H9 (cell line): ENCODE results near the gene CKMT2. TPM values are rescaled to one million over a fixed set of nuclear protein-coding genes. Genes with fewer than 3 reads are reported as not detected.

Experiments
- DNase-seq: peaks from one replicate; pipeline ENCODE4 v3.0.0-alpha.2; 2017
- H2AFZ ChIP-seq: one replicate; pipeline ENCODE4 v1.6.1; 2013; ENCODE audit warnings: mild to moderate bottlenecking, low read length, control low read depth, moderate library complexity
- H2AK5ac ChIP-seq: 2 replicates; pipeline ENCODE4 v1.6.1; 2013; ENCODE audit warnings: low read length, control low read depth, mixed read lengths; ENCODE audit not compliant: insufficient read length
- H2BK120ac ChIP-seq: one replicate; pipeline ENCODE4 v1.6.1; 2013; ENCODE audit warnings: low read depth, mild to moderate bottlenecking, low read length, control low read depth, inconsistent platforms; ENCODE audit not compliant: poor library complexity, severe bottlenecking
- H2BK12ac ChIP-seq: 2 replicates; pipeline ENCODE4 v1.6.1; 2013; ENCODE audit warnings: low read length, control low read depth, mixed read lengths, low read depth; ENCODE audit not compliant: insufficient read length
- H2BK15ac ChIP-seq: 2 replicates; pipeline ENCODE4 v1.6.1; 2013; ENCODE audit warnings: low read depth, low read length, control low read depth
- H2BK20ac ChIP-seq: one replicate; pipeline ENCODE4 v1.6.1; 2013; ENCODE audit warnings: low read depth, mild to moderate bottlenecking, low read length, control low read depth, inconsistent platforms; ENCODE audit not compliant: poor library complexity, severe bottlenecking
- H2BK5ac ChIP-seq: 2 replicates; pipeline ENCODE4 v1.6.1; 2013; ENCODE audit warnings: low read length, control low read depth, mixed read lengths; ENCODE audit not compliant: insufficient read length
- H3K14ac ChIP-seq: 2 replicates; pipeline ENCODE4 v1.6.1; 2013; ENCODE audit warnings: low read length, control low read depth; ENCODE audit not compliant: insufficient read depth
- H3K18ac ChIP-seq: 2 replicates; pipeline ENCODE4 v1.6.1; 2013; ENCODE audit warnings: low read depth, mild to moderate bottlenecking, mixed read lengths, low read length, control low read depth; ENCODE audit not compliant: insufficient read length
- H3K23ac ChIP-seq: 2 replicates; pipeline ENCODE4 v1.6.1; 2013; ENCODE audit warnings: low read length, control low read depth, mixed read lengths, low read depth; ENCODE audit not compliant: insufficient read length
- H3K23me2 ChIP-seq: 2 replicates; pipeline ENCODE4 v1.6.1; 2013; ENCODE audit warnings: low read depth, mild to moderate bottlenecking, mixed read lengths, low read length, control low read depth; ENCODE audit not compliant: insufficient read length, poor library complexity, severe bottlenecking
- H3K27ac ChIP-seq: 2 replicates; pipeline ENCODE4 v1.5.1; 2013; ENCODE audit warnings: low read length, control low read depth, mixed read lengths, low read depth; ENCODE audit not compliant: insufficient read length
- H3K27me3 ChIP-seq: 2 replicates; pipeline ENCODE4 v1.6.1; 2013; ENCODE audit warnings: low read length, control low read depth, inconsistent platforms; ENCODE audit not compliant: insufficient read depth
- H3K4ac ChIP-seq: 2 replicates; pipeline ENCODE4 v1.6.1; 2013; ENCODE audit warnings: low read depth, mild to moderate bottlenecking, control low read depth, inconsistent platforms, low read length, moderate library complexity
- H3K4me1 ChIP-seq: 2 replicates; pipeline ENCODE4 v1.6.1; 2013; ENCODE audit warnings: low read length, control low read depth, inconsistent platforms; ENCODE audit not compliant: insufficient read depth
- H3K4me2 ChIP-seq: 2 replicates; pipeline ENCODE4 v1.6.1; 2013; ENCODE audit warnings: low read length, control low read depth, mixed read lengths; ENCODE audit not compliant: insufficient read length, insufficient read depth
- H3K56ac ChIP-seq: 2 replicates; pipeline ENCODE4 v1.6.1; 2013; ENCODE audit warnings: low read depth, mild to moderate bottlenecking, mixed read lengths, low read length, control low read depth; ENCODE audit not compliant: insufficient read length
- H3K79me1 ChIP-seq: 2 replicates; pipeline ENCODE4 v1.6.1; 2013; ENCODE audit warnings: low read depth, mild to moderate bottlenecking, moderate library complexity, low read length, control low read depth, inconsistent platforms; ENCODE audit not compliant: insufficient read depth, poor library complexity, severe bottlenecking
- H3K79me2 ChIP-seq: 2 replicates; pipeline ENCODE4 v1.6.1; 2013; ENCODE audit warnings: low read length, control low read depth, inconsistent platforms; ENCODE audit not compliant: insufficient read depth
- H3K9ac ChIP-seq: 2 replicates; pipeline ENCODE4 v1.6.1; 2013; ENCODE audit warnings: low read length, control low read depth, mixed read lengths; ENCODE audit not compliant: insufficient read length; ENCODE audit errors: extremely low read depth
- H3K9me3 ChIP-seq: one replicate; pipeline ENCODE4 v1.6.1; 2013; ENCODE audit warnings: low read depth, low read length, inconsistent platforms; ENCODE audit not compliant: control insufficient read depth
- H3T11ph ChIP-seq: one replicate; pipeline ENCODE4 v1.6.1; 2013; ENCODE audit warnings: mild to moderate bottlenecking, low read length, control low read depth, inconsistent platforms
- H4K20me1 ChIP-seq: one replicate; pipeline ENCODE4 v1.6.1; 2013; ENCODE audit not compliant: control insufficient read depth, insufficient read length, insufficient read depth
- H4K5ac ChIP-seq: 2 replicates; pipeline ENCODE4 v1.6.1; 2013; ENCODE audit warnings: low read depth, mild to moderate bottlenecking, mixed read lengths, low read length, control low read depth; ENCODE audit not compliant: insufficient read length
- H4K8ac ChIP-seq: replicated peaks from 2 replicates; pipeline ENCODE4 v1.6.1; 2013; ENCODE audit warnings: low read length, control low read depth, mixed read lengths, low read depth; ENCODE audit not compliant: insufficient read length
- H4K91ac ChIP-seq: 2 replicates; pipeline ENCODE4 v1.6.1; 2013; ENCODE audit warnings: low read depth, mild to moderate bottlenecking, moderate library complexity, mixed read lengths, low read length, control low read depth; ENCODE audit not compliant: insufficient read length
- H3K27ac Mint-ChIP-seq, 3 experiments: 2 replicates in 2 of 3; 3 replicates in 1 of 3; pipeline ENCODE4 v1.8.0; 2020 to 2021; ENCODE audit warnings: mixed read lengths in 3 of 3, mild to moderate bottlenecking in 1 of 3, moderate library complexity in 1 of 3
- H3K27me3 Mint-ChIP-seq: 2 replicates; pipeline ENCODE4 v1.8.0; 2021; ENCODE audit warnings: low read depth, mild to moderate bottlenecking, moderate library complexity, mixed read lengths
- H3K36me3 Mint-ChIP-seq, 3 experiments: 2 replicates in 2 of 3; 3 replicates in 1 of 3; pipeline ENCODE4 v1.8.0; 2020 to 2021; ENCODE audit warnings: low read depth in 3 of 3, mixed read lengths in 3 of 3; ENCODE audit not compliant: insufficient read depth in 1 of 3
- H3K4me1 Mint-ChIP-seq, 2 experiments: 2 replicates each; pipeline ENCODE4 v1.8.0; 2020; ENCODE audit warnings: mixed read lengths in 2 of 2
- H3K4me3 Mint-ChIP-seq, 2 experiments: 2 replicates in 1 of 2; 3 replicates in 1 of 2; pipeline ENCODE4 v1.8.0; 2020 to 2021; ENCODE audit warnings: mild to moderate bottlenecking in 2 of 2, mixed read lengths in 2 of 2, moderate library complexity in 1 of 2
- H3K9me3 Mint-ChIP-seq, 2 experiments: 2 replicates in 1 of 2; 3 replicates in 1 of 2; pipeline ENCODE4 v1.8.0; 2020; ENCODE audit warnings: mild to moderate bottlenecking in 2 of 2, mixed read lengths in 2 of 2, moderate library complexity in 1 of 2
- WGBS: extraction: QIAGEN DNeasy Blood & Tissue Kit; methylation state at CpG from one replicate; pipeline ENCODE4 v1.1.7; 2013; ENCODE audit warnings: missing lambda C conversion rate, low lambda C conversion rate, mixed read lengths; ENCODE audit not compliant: insufficient read length; ENCODE audit errors: extremely low coverage; 5-methylcytosine and 5-hydroxymethylcytosine counted together
- total RNA-seq: library from RNA; stranded (reverse); gene quantifications from 2 replicates; pipeline ENCODE4 v1.2.1, GENCODE V29; 2021
- TF ChIP-seq, protein P1 (sequence below): fragments of 200-600 bp; sonication (generic); conservative IDR thresholded peaks from 3 replicates; pipeline ENCODE4 v1.8.0; 2021; ENCODE audit warnings: antibody characterized with exemption, mild to moderate bottlenecking

Gene CKMT2
- total RNA-seq, 1 experiment from 2014 or later = 1.8 TPM

DNA sequence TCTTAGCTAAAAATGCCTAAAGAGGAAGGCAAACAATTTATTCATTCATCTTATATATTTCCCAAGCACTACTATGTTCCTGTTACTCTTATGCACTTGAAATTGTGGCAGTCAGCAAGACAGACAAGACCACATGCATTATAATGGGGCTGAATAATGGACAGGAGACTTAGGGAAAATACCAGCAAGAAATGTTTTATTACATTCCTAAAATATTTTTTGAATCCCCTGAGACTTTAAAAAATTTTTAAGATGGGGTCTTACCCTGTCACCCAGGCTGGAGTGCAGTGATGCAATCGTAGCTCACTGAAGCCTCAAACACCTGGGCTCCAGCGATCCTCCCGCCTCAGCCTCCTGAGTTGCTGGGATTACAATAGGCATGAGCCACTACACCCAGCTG, 81.5 kb downstream of the CKMT2 start:
- H4K8ac ChIP-seq = no peak overlapping the region
- no peak overlapping the region for H3K9ac ChIP-seq
- no peaks in the 10 kb centered on the region for H3K9me3 ChIP-seq
- peaks cover 7 to 19% of the 10 kb centered on the region in 2 experiments; a peak in 3 of 4 replicates for H3K4me1 Mint-ChIP-seq
- peak overlapping the region in 1 of 3 experiments; percentile 88; a peak in 3 of 7 replicates for H3K27ac Mint-ChIP-seq
- H3K27ac ChIP-seq = no peak overlapping the region
- H3K79me2 ChIP-seq = no peaks in the 10 kb centered on the region
- no CpG with 5 or more reads among the region's 3 CpGs for WGBS
- no peaks in the 10 kb centered on the region for H3K27me3 Mint-ChIP-seq
- no peak overlapping the region for H2BK15ac ChIP-seq
- DNase-seq = no peak
- H4K91ac ChIP-seq = no peak overlapping the region
- H2BK12ac ChIP-seq = no peak overlapping the region
- no peak overlapping the region for H3K4me3 Mint-ChIP-seq
- H3K9me3 Mint-ChIP-seq = no peaks in the 10 kb centered on the region
- H3K23me2 ChIP-seq = no peaks in the 10 kb centered on the region
- no peak overlapping the region for H3K18ac ChIP-seq
- peaks cover 0 to 25% (median 7%) of the 10 kb centered on the region in 3 experiments; a peak in 5 of 7 replicates for H3K36me3 Mint-ChIP-seq
- H2BK5ac ChIP-seq = no peak overlapping the region
- no peaks in the 10 kb centered on the region for H4K20me1 ChIP-seq
- H2BK120ac ChIP-seq = no peak overlapping the region
- H3K4ac ChIP-seq = no peak overlapping the region
- no peak overlapping the region for H3K23ac ChIP-seq
- no peaks in the 10 kb centered on the region for H3K79me1 ChIP-seq
- TF ChIP-seq, protein P1, sequence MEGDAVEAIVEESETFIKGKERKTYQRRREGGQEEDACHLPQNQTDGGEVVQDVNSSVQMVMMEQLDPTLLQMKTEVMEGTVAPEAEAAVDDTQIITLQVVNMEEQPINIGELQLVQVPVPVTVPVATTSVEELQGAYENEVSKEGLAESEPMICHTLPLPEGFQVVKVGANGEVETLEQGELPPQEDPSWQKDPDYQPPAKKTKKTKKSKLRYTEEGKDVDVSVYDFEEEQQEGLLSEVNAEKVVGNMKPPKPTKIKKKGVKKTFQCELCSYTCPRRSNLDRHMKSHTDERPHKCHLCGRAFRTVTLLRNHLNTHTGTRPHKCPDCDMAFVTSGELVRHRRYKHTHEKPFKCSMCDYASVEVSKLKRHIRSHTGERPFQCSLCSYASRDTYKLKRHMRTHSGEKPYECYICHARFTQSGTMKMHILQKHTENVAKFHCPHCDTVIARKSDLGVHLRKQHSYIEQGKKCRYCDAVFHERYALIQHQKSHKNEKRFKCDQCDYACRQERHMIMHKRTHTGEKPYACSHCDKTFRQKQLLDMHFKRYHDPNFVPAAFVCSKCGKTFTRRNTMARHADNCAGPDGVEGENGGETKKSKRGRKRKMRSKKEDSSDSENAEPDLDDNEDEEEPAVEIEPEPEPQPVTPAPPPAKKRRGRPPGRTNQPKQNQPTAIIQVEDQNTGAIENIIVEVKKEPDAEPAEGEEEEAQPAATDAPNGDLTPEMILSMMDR = no peak
- H2BK20ac ChIP-seq = no peak overlapping the region
- H3T11ph ChIP-seq = no peak overlapping the region
- no peaks in the 10 kb centered on the region; the same call in 1 of the 2 replicates for H3K4me1 ChIP-seq
- no peak overlapping the region for H2AFZ ChIP-seq
- H3K14ac ChIP-seq = no peak overlapping the region
- no peak overlapping the region for H2AK5ac ChIP-seq
- H3K56ac ChIP-seq = no peak overlapping the region
- no peak overlapping the region for H4K5ac ChIP-seq
- no peak overlapping the region for H3K4me2 ChIP-seq
- H3K27me3 ChIP-seq = no peaks in the 10 kb centered on the region
